Peyer's patch (tissue), 4 donors: ENCODE results near the gene RGS12.

Source experiments
- POLR2A ChIP-seq, 2 donors: fragments of 450-650 bp; IDR thresholded peaks; one replicate each; pipeline ENCODE4 v1.5.1; 2017; ENCODE audit warnings: antibody characterized with exemption in 2 of 2, mild to moderate bottlenecking in 2 of 2, moderate library complexity in 2 of 2
- TF ChIP-seq, protein P1 (sequence below), 6 experiments: fragments of 450-650 bp in 4 of 6; fragments of 200-600 bp in 2 of 6; sonication (generic) in 1 of 6; IDR thresholded peaks; one replicate each; pipeline ENCODE4 v1.5.1; 2017 to 2019; ENCODE audit warnings: antibody characterized with exemption in 6 of 6, mild to moderate bottlenecking in 3 of 6, moderate library complexity in 1 of 6

DNA sequence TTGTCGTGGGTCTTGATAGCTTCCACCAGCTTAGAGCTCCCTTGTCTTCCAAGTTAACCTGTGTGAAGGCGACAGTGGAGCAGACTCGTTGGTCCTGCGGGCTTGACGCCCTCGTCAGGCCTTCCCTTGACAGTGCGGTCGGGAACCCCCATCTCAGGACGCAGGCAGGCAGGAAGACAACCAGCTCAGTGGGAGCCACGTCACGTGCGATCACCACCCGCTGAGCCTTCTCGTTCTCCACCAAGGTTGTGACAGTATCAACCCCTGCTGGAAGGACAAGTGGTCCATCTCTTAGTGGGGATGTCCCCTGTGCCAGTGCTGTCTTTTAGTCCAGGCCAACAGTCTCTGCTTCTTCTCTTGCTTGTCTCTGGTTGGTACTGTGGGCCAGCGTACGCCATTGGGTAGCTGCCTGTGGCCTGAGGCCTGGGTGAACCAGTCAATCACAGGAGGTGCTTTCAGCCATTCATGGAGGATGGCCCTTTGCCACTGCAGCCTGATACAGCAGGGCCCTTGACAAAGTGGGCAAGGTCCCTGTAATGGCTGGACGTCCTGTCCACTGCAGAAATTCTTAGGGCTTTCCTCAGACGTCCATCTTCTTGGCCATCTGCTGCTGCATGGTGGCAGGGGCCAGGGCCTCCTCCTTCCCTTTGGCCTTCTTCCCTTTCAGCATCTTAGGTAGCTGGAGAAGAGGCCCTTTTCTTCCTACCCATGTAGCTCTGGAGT lies 31.4 kb downstream of the RGS12 start:
- TF ChIP-seq, protein P1, sequence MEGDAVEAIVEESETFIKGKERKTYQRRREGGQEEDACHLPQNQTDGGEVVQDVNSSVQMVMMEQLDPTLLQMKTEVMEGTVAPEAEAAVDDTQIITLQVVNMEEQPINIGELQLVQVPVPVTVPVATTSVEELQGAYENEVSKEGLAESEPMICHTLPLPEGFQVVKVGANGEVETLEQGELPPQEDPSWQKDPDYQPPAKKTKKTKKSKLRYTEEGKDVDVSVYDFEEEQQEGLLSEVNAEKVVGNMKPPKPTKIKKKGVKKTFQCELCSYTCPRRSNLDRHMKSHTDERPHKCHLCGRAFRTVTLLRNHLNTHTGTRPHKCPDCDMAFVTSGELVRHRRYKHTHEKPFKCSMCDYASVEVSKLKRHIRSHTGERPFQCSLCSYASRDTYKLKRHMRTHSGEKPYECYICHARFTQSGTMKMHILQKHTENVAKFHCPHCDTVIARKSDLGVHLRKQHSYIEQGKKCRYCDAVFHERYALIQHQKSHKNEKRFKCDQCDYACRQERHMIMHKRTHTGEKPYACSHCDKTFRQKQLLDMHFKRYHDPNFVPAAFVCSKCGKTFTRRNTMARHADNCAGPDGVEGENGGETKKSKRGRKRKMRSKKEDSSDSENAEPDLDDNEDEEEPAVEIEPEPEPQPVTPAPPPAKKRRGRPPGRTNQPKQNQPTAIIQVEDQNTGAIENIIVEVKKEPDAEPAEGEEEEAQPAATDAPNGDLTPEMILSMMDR (IDR thresholded peaks at IDR 0.05), result no peak
- no peak for TF ChIP-seq POLR2A (IDR thresholded peaks at IDR 0.05)
